Iris pigment epithelial cell (primary cell): Measurements from ENCODE around the gene PPARG.
A peak's percentile ranks its signal among the peaks of the same experiment; 100 is the strongest.
"Not testable (repeated sequence)": the region's sequence is repeated elsewhere in the genome, so short reads cannot be mapped to it uniquely, and the experiment has no call there.

Source experiments
- DNase-seq: peaks from one replicate; pipeline ENCODE4 v3.0.0-alpha.2; 2011; ENCODE audit warnings: low read depth

The PPARG gene

DNA sequence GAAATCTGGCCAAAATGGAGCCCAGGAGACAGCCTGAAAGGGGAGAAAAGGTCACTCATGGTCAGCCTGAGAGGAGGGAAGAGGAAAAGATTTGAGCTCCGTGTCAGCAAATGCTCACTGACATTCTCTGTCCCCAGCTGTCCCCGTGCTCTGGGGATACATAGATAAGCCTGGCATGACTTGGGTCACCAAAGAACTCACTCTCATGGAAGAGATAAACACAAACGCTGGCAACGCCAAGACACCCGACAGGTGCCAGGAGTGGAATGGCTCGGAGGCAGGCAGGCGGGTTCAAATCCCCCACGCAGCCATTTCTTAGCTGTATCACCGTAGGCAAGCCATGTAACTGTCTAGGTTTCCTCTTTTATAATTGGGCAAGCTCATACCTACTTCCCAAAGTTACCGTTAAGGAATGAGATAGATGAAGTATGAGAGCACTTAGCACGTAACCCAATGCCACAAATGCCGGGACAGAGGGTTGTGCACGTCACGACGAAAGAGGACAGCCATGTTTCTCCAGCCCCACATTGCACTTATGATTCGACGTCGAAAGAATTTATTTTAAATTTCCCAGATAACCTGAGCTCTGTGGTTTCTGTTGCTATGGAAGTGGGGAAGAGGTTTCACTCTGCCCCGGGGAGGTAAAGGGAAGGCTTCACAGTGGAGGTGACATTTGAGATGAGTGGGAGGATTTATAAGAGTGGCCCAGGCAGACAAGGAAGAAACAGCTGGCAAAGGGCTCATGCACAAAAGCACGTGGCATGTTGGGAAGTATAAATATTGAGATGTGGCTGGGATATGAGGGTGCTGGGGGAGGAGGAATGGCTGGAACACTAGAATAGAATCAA, 154.0 kb downstream of the PPARG start:
- no peak for DNase-seq

DNA sequence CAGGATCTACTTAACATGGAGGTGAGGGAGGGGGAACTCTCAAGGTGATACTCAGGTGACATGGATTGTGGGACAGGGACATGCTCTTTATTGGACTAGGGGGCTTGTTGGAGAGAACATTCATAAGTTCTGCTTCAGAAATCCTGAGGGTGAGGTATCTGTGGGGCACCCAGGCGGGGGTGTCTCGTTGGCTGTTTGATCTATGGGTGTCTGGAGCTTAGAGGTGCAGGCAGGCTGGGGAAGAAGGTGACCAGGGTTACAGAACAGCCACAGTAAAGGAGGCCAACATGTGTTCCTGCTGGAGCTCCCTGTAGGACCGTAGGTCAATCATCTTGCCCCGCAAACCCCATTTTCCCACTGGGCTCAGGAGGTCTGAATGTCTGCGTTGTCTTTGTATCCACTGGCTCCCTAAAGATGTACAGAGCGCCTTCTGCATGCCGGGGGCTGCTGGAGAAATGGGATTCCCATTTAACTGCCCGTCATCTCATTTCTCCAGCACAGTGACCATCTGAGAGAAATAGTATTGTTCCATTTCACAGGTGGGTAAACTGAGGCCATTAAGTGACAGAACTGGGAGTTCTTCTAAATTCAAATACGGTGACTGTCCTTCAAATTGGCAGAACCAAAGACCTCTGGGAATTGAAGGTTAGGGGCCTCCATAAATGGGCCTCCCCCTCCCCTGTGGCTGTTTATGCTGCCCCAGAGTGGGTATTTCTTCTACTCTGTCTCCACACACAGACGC, 155.1 kb downstream of the PPARG start:
- no peak for DNase-seq

DNA sequence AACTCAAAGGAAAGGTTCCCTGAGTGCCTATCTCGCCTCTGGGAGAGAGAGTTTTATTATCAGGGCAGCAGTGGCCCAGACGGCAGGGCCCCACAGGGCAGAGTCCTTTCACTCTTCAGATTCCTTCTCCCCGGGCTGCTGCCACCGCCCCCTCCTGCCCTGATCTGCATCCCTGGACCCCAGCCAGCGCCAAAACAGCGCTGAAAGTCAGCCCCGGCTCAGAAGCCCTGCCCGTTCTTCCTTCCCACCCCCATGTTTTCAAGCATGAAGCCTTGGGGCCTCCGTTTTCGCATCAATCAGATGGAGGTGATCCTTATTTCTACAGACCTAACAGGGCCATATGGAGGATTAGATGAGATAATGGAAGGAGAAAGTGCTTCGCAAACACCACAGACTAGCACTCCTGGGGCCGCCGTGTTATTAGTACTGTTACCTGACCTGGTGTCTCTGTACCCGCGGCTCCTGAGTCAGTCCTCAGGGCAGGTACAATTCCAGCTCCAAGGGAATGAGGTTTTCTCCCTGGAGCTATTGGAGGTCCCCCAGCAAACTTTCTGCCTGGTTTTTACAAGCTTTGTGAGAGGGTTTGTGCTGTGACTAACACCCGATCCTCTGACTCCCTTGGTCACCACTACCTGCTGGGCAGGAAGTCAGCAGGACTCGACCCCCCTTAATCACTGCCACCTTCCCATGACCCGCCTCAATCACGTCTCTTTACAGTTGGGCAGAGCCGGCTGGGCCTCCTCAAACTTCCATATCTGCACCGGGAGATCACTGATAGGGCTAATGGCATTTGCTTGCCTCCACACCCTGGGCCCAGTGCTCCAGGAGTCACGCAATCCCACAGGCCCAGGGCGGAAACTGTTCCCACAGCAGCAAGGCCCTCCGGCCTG, 156.0 kb downstream of the PPARG start:
- no peak for DNase-seq

DNA sequence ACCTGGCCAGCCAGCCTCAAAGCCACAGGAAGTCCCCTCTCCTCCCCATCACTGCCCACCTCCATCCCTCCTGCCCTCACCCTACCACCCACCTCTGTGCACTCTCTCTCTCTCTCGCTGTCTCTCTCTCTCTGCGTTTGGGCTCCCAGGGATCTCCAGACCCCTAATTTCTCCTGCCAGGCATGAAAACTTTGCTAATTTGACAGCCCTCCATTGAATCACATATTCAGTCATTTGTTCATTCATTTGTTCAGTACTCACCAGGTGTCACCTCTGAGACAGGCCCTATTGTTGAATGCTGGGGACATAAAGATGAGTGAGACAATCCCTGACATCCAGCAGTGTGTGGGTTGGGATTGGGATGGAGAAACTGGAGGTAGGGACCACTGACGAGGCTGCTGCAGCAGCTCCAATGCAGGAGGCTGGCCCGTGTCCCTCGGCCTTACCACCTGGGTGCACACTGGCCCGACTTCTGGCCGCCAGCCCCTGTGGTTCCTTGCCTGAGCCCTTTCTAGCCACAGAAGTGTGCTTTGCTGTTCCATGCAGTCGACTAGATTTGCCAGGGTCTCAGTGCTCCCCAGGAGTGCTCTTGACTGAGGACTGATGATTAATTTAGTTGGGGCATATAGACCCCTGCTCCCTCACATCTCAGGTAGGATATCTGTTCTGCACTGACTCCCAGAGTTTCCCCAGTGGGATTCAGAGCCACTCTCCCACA, 156.8 kb downstream of the PPARG start:
- DNase-seq = no peak

DNA sequence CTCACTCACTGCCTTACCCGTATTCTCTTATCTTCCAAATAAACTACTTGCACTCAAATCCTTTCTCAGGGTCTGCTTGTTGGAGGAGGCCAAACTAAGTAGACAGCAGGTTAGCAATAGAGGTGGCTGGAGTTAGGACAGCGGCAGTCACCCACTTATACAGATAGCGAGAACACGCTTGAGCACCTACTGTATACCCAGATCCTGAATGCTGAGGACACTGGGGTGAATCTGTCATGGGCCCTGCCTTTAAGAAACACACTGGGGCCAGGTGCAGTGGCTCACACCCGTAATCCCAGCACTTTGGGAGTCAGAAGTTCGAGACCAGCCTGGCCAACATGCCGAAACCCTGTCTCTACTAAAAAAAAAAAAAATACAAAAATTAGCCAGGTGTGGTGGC, 157.4 kb downstream of the PPARG start:
- no peak for DNase-seq

DNA sequence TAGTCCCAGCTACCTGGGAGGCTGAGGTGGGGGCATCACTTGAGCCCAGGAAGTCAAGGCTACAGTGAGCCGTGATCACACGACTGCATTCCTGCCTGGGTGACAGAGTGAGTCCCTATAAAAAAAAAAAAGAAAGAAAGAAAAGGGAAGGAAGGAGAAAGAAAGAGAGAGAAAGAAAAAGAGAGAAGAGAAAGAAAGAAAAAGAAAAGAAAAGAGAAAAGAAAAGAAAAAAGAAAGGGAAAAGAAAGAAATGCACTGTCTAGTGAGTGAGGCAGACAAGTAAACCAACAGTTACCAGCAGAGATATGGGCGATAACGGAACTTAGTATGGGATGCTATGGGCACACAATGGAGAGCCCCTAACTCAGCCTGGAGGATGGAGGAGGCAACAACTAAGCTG, 158.2 kb downstream of the PPARG start:
- no peak for DNase-seq

DNA sequence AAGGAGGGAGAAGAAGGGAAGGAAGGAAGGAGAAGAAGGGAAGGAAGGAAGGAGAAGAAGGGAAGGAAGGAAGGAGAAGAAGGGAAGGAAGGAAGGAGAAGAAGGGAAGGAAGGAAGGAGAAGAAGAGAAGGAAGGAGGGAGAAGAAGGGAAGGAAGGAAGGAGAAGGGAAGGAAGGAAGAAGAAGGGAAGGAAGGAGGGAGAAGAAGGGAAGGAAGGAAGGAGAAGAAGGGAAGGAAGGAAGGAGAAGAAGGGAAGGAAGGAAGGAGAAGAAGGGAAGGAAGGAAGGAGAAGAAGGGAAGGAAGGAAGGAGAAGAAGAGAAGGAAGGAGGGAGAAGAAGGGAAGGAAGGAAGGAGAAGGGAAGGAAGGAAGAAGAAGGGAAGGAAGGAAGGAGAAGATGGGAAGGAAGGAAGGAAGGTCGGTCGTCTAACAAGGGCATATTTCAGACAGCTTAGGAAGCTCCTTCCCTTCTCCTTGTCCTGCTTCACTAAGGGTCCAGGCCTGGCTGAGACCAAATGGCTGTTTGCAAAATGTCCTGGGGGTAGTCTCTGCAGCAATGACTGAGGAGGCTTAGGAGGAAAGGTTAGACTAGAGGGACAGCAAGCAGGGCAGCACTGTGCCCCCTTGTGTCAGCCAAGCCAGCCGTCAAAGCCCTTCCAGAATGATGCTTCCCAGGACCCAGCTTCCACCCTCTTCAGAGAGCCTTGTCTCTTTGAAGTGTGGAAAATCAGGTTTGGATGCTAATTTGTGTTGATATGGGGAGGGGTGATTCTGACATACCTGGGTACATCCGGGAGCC, 159.7 kb downstream of the PPARG start:
- not testable (repeated sequence) for DNase-seq

DNA sequence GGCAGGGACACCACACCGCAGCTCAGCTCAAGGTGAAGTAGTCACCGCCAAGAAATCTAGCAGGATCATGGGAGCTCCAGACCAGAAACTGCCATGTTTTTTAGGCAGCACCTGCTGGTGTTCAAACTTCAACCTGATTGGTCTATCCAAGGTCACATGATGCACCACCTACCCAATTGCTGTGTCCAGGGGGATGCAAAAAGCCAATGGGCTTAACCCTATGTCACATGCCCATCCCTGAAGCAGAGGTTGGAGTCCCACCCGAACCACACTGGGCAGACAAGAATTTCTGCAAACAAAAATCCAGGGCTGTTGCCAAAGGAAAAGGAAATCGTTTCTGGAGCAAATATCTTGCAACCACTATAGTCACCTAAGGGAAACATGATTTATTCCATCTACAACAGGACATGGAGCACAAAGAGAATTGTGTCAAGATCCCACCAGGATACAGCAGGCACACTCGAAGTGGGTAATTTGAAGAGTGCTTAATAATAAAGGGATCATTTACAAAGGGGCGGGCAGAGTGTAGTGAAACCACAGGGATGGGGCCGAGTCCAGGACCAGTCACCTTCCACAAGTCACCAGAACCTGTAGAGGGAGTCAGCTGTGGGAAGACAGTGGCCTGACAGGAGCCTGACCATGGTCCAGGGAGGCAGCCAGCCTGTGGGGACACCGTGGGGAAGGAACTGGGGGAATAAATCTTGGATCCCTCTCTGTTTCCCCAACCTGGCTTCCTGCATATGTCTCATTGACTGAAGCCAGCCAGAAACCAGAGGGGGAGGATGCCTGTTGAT, 161.2 kb downstream of the PPARG start:
- DNase-seq = no peak

DNA sequence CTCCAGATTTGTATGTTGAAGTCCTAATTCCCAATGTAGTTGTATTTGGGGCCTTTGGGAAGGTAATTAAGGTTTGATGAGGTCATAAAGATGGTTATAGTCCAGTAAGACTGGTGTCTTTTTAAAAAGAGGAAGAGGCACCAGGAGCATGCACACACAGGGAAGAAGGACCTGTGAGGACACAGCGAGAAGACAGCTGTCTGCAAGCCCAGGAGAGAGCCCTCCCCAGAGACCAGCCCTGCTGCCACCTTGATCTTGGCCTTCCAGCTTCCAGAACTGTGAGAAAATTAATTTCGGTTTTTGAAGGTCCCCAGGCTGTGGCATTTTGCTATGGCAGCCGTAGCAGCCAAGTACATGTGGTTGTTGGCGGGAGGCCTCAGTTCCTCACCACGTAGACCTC, 162.6 kb downstream of the PPARG start:
- DNase-seq = no peak

DNA sequence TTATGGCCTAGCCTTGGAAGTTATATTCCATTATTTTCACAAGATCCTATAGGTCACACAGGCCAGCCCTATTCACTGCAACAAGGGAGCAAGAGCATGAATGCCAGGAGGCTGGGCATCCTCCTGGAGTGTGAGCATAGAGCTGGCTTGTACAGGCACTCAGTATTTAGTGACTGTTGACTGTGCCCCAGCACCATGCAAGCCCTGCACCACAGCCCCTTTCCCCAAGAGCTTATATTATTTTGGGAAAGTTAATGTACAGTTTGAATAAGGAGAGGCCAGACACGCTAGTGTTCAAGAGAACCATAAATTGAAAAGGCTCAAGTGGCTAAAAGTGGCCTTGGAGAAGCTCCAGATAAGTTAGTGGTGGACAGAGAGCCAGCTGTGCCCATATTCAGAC, 163.1 kb downstream of the PPARG start:
- DNase-seq = no peak

DNA sequence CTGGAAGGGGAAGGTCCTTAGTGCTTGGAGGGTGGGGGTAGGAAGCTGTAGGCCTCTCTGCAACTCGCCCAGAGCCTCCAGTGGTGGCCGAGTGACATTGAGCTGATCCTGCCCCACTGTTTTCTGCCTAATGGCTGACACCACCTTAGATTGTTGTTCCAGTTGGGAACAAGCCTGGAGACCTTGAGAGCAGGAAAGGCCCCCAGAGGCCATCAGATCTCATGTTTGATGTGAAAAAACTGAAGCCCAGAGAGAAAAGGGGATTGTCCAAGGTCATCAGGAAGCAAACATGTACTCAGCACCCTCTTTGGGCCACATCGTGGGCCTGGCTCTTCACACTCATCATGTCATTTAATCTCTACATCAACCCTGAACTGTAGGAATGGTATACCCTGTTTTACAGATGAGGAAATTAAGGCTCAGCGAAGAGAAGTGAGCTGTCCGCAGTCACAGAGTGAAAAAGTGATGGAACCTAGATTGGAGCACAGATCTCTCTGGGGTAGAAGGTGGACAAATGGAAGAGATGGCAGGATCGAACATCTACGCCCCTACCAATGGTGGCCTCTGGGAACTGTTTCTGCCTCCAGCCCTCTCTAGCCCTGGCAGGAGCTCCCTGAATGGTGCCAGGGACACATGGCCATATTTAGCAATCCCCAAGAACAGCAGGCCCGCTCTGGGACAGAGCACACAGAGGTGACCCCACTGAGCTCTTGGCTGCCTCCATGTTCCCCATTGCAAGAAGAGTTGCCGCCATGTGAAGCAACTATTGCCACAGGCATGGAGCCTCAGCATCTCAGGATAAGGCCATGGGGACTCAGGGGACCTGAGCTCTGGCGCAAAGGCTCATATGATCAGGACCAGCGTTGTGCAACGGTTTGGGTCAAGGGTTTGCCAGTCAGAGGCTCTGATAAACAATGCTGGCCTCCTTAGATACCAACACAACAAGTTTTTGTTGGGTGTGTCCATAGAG, 163.8 kb downstream of the PPARG start:
- no peak for DNase-seq

DNA sequence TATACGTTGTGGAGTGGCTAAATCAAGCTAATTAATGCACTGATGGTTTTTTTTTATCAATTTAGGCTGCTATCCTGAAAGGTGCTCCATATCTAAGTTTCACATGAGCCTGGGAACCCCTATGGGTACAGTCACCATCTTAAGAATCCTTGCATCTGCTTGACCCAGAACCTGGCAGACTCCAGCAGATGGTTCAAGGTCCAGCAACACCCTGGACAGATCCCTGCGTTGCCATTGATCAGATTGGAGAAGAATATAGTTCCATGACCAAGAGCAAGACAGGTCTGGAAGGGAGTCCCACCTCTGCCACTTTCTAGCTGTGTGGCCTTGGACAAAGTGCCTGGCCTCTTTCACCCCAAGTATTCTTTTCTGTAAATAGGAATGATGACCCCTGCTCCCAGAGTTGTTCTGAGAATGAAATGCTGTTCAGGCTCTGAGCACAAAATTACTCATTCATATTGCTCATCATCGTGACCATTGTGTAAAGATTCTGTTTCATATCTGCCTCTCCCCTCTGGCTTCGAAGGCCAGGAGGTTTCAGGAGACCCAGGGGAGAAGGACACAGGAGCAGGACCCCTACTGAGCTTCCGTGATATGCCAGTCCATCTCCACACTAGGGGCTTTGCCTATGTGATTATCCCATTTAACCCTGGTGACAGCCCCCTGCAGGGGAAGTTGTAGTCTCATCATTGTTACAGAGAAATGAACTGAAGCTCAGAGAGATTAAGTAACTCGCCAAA, 165.4 kb downstream of the PPARG start:
- peak; percentile 54 for DNase-seq

DNA sequence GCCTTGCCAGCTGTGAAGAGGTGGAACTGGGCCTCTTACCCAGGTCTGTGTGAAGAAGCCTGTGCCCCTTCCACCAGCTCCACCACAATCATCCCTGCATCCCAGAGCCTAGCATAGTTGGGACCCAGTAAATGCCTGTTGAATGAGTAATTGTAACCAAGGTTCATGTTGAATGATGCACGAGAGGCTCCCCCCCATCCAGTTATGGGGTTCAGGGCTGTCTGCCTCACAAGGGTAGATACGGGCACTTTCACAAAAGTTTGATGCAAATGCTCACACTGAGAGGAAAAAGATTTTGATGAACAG, 165.9 kb downstream of the PPARG start:
- DNase-seq = peak; percentile 28

DNA sequence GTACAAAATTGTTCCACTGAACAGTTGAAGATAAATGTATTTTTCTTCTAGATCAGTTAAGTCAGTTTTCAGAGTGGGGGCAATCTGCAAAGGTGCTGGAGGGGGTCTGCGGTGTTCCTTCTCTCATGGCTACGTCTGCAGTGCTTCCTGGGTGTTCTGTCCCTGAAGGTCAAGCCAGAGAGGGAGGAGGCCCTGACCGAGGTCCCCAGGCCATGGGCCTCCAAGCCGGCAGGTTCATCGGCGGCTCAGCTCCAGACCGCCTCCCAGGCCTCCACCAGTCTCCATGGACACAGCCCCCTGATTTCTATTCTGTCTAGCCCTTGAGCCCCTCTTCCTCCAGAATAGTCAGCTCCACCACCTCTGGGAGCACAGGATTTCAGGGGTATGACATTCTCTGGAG, 166.9 kb downstream of the PPARG start:
- DNase-seq = no peak

DNA sequence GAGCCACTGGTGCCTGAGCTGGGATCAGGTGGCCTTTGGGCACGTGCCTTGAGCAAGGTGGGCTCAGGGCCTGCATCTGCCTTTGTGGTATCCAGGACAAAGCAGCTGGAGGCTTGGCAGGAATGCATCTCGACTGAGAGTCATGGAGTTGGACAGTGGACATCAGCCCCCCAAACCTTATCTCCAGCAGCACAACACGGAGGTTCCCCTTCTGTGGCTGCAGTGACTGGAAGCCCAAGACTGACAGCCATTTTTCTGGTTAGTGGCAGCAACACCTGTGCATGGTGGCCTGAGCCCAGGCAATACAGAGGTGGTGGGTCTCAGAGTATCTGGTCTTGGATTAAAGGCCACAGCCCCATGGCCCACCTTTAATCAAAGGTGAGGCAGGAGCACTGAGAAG, 167.6 kb downstream of the PPARG start:
- no peak for DNase-seq

DNA sequence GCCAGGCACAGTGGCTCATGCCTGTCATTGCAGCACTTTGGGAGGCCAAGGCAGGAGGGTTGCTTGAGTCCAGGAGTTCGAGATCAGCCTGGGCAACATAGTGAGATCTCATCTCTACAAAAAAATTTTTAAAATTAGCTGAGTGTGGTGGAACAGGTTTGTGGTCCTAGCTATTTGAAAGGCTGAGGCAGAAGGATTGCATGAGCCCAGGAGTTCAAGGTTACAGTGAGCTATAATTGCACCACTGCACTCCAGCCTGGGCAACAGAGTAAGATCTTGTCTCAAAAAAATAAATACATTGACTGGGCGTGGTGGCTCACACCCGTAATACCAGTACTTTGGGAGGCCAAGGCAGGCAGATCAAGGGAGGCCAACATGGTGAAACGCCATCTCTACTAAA, 168.5 kb downstream of the PPARG start:
- not testable (repeated sequence) for DNase-seq

DNA sequence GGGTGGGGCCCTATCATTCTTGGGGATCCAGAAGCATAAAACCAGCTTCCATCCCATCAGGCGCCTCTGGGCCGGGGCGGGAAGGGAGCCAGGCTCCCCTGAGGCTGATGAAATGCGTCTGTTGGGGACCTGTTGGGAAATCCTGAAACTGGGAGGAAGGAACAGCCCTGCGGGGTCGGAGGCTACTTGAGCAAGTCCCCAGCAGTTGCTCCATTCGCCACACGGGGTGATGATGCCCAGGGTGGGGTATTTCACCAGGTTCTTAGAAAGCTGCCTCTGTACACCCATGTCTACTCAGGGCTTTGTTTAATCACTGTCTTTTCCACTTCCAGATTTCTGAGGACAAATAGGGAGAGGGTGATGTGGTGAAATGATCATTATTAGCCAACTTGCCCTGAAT, 170.0 kb downstream of the PPARG start:
- DNase-seq = no peak

DNA sequence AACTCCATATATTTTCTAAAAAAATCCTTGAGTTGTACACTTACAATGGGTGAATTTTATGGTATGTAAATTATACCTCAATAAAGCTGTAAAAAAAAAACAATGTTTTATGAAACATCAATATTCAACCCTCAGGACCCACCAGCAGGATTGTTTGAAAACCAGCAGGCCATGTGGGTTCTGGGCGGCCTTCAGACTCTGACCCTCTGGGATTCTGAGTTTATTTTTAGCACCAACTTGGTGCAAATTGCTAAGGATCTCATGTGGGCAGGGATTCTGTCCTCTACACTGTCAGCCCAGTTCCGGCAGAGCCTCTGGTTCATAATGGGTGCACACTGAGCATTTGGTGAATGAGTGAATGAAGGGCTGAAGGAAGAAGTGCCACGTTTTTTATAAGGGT, 171.3 kb downstream of the PPARG start:
- DNase-seq = no peak
